ENCODE measurements around the gene DDAH2.

DNA sequence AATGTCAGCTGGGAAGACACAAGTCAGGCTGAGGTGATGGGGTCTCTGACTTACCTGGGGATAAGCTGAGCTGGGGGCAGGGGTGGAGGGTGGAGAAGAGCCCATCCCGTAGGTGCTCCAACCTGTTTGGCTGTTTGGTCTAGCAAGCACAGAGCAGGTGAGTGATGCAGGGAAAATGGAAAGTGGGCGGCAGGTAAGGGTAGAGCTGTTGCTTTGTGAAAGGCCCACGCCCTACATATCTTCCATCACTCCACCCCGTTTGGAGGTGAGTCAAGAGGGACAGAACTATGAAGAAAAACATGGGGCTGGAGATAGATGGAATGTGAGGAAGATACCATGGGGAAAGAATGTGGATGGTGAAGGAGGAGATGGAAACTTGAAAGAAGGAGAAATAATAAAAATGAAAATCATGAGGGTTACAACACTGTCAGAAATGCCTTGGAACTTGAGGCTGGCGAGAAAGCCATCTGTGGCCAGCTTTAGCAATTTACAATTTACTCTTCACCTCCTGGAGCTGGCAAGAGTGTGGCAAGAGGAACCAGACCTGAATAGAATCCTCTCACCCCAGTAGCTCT, 8.8 kb downstream of the DDAH2 start:
- TF ChIP-seq, protein P1, sequence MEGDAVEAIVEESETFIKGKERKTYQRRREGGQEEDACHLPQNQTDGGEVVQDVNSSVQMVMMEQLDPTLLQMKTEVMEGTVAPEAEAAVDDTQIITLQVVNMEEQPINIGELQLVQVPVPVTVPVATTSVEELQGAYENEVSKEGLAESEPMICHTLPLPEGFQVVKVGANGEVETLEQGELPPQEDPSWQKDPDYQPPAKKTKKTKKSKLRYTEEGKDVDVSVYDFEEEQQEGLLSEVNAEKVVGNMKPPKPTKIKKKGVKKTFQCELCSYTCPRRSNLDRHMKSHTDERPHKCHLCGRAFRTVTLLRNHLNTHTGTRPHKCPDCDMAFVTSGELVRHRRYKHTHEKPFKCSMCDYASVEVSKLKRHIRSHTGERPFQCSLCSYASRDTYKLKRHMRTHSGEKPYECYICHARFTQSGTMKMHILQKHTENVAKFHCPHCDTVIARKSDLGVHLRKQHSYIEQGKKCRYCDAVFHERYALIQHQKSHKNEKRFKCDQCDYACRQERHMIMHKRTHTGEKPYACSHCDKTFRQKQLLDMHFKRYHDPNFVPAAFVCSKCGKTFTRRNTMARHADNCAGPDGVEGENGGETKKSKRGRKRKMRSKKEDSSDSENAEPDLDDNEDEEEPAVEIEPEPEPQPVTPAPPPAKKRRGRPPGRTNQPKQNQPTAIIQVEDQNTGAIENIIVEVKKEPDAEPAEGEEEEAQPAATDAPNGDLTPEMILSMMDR (IDR thresholded peaks at IDR 0.05) = no peak
- TF ChIP-seq EP300 (IDR thresholded peaks at IDR 0.05) = no peak
- TF ChIP-seq POLR2AphosphoS5 (IDR thresholded peaks at IDR 0.05) = no peak
- no peak for TF ChIP-seq POLR2A (IDR thresholded peaks at IDR 0.05)

Measured in sigmoid colon (tissue), 4 donors.